Glutamatergic neuron (in vitro differentiated cells): Measurements from ENCODE around the gene DEXI. TPM values are rescaled to one million over a fixed set of nuclear protein-coding genes. Genes with fewer than 3 reads are reported as not detected.
A peak's percentile ranks its signal among the peaks of the same experiment; 100 is the strongest.

Experiments used
- DNase-seq: peaks from one replicate; pipeline ENCODE4 v3.0.0; 2022
- H3K27ac Mint-ChIP-seq: one replicate; pipeline ENCODE4 v1.8.0; 2020; ENCODE audit warnings: mild to moderate bottlenecking, mixed read lengths, inconsistent platforms; ENCODE audit not compliant: unreplicated experiment
- H3K27me3 Mint-ChIP-seq: one replicate; pipeline ENCODE4 v1.8.0; 2020; ENCODE audit warnings: mild to moderate bottlenecking, moderate library complexity, mixed read lengths, inconsistent platforms; ENCODE audit not compliant: unreplicated experiment
- H3K36me3 Mint-ChIP-seq: one replicate; pipeline ENCODE4 v1.8.0; 2020; ENCODE audit warnings: mild to moderate bottlenecking, mixed read lengths, inconsistent platforms; ENCODE audit not compliant: unreplicated experiment
- H3K4me1 Mint-ChIP-seq: one replicate; pipeline ENCODE4 v1.8.0; 2020; ENCODE audit warnings: mild to moderate bottlenecking, low read depth, mixed read lengths, inconsistent platforms; ENCODE audit not compliant: unreplicated experiment
- H3K4me3 Mint-ChIP-seq: one replicate; pipeline ENCODE4 v1.8.0; 2020; ENCODE audit warnings: mild to moderate bottlenecking, mixed read lengths, inconsistent platforms; ENCODE audit not compliant: unreplicated experiment
- H3K9me3 Mint-ChIP-seq: one replicate; pipeline ENCODE4 v1.8.0; 2020; ENCODE audit warnings: mild to moderate bottlenecking, moderate library complexity, mixed read lengths, inconsistent platforms; ENCODE audit not compliant: unreplicated experiment
- total RNA-seq: library from RNA; stranded (reverse); fragmentation: NEBNext Ultra II Directional; extraction: Animal tissue kit (Norgen Biotek cat#: 25700); gene quantifications from one replicate; pipeline ENCODE4 v1.2.1, GENCODE V29; 2021; ENCODE audit not compliant: unreplicated experiment
- TF ChIP-seq, protein P1 (sequence below): fragments of 200-600 bp; sonication (generic); IDR thresholded peaks from one replicate; pipeline ENCODE4 v1.5.0; 2021; ENCODE audit not compliant: partially characterized antibody, unreplicated experiment

Gene DEXI
- total RNA-seq, 1 donor from 2014 or later = 37.3 TPM

- no peak for DNase-seq
- Mint-ChIP-seq H3K4me3 (peak overlapping the region; percentile 72), H3K9me3 (peaks cover 2% of the 10 kb centered on the region), H3K36me3 (no peaks in the 10 kb centered on the region), H3K27ac (peak overlapping the region; percentile 36), H3K27me3 (peaks cover 2% of the 10 kb centered on the region), H3K4me1 (peaks cover 19% of the 10 kb centered on the region)
- TF ChIP-seq, protein P1, sequence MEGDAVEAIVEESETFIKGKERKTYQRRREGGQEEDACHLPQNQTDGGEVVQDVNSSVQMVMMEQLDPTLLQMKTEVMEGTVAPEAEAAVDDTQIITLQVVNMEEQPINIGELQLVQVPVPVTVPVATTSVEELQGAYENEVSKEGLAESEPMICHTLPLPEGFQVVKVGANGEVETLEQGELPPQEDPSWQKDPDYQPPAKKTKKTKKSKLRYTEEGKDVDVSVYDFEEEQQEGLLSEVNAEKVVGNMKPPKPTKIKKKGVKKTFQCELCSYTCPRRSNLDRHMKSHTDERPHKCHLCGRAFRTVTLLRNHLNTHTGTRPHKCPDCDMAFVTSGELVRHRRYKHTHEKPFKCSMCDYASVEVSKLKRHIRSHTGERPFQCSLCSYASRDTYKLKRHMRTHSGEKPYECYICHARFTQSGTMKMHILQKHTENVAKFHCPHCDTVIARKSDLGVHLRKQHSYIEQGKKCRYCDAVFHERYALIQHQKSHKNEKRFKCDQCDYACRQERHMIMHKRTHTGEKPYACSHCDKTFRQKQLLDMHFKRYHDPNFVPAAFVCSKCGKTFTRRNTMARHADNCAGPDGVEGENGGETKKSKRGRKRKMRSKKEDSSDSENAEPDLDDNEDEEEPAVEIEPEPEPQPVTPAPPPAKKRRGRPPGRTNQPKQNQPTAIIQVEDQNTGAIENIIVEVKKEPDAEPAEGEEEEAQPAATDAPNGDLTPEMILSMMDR = no peak
Measured at GRCh38 chr16:10957771-10958482, 15.7 kb upstream of the DEXI start.

DNA sequence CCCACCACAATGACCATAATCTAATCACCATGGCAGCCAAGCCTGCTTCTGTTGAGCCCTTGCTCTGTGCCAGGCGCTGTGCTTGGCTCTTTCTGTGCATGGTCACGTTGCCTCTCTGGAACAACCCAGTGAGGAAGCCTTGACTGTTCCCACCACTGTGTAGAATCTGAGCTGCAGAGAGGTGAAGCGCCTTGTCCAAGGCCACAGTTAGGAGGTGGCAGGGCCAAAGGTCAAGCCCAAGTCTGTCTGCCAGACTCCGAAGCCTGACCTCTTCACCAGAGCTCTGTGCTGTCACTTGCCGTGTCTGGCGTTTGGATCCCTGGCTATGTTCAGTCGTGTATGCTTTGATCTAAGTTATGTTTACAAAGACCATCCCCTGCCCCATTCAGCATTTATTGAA, 12.6 kb upstream of the DEXI start:
- peaks cover 31% of the 10 kb centered on the region for H3K4me1 Mint-ChIP-seq
- H3K27ac Mint-ChIP-seq = no peak overlapping the region
- TF ChIP-seq, protein P1 = no peak
- no peak for DNase-seq
- H3K27me3 Mint-ChIP-seq = peaks cover 2% of the 10 kb centered on the region
- no peak overlapping the region for H3K4me3 Mint-ChIP-seq
- H3K9me3 Mint-ChIP-seq = no peaks in the 10 kb centered on the region
- no peaks in the 10 kb centered on the region for H3K36me3 Mint-ChIP-seq

GRCh38 chr16:10951026-10951425, 8.8 kb upstream of the DEXI start:
- H3K36me3 Mint-ChIP-seq = no peaks in the 10 kb centered on the region
- peaks cover 36% of the 10 kb centered on the region for H3K4me1 Mint-ChIP-seq
- TF ChIP-seq, protein P1 = no peak
- H3K4me3 Mint-ChIP-seq = peak overlapping the region; percentile 18
- H3K9me3 Mint-ChIP-seq = no peaks in the 10 kb centered on the region
- DNase-seq = no peak
- peak overlapping the region; percentile 78 for H3K27ac Mint-ChIP-seq
- H3K27me3 Mint-ChIP-seq = peaks cover 2% of the 10 kb centered on the region

DNA sequence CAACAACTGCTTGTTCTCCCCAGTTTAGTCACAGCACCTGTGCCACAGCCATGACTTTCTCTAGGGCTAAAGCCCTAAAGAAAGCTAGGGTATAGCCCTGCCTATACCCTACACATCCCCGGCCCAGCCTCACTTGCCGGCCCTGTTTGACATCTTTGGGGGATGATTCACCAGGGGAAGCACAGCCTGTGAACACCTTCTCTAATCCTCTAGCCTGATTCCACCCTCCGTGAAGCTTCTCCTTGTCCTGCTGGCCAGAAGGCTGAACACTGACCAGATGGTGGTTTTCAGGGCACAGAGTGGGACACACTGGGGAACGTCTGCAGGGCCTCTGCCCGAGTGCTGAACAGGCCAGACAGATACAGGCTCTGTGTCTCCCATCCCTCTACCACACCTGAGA, 8.1 kb upstream of the DEXI start:
- H3K27ac Mint-ChIP-seq = peak overlapping the region; percentile 78
- H3K4me1 Mint-ChIP-seq = peaks cover 38% of the 10 kb centered on the region
- H3K4me3 Mint-ChIP-seq = peak overlapping the region; percentile 36
- peaks cover 2% of the 10 kb centered on the region for H3K27me3 Mint-ChIP-seq
- H3K9me3 Mint-ChIP-seq = no peaks in the 10 kb centered on the region
- no peaks in the 10 kb centered on the region for H3K36me3 Mint-ChIP-seq
- peak; percentile 38 for DNase-seq
- TF ChIP-seq, protein P1 = no peak

- peaks cover 38% of the 10 kb centered on the region for H3K4me1 Mint-ChIP-seq
- H3K9me3 Mint-ChIP-seq = peaks cover 3% of the 10 kb centered on the region
- no peaks in the 10 kb centered on the region for H3K36me3 Mint-ChIP-seq
- H3K27ac Mint-ChIP-seq = peak overlapping the region; percentile 28
- DNase-seq = no peak
- TF ChIP-seq, protein P1 = peak; percentile 21
- H3K27me3 Mint-ChIP-seq = no peaks in the 10 kb centered on the region
- H3K4me3 Mint-ChIP-seq = no peak overlapping the region
Measured at GRCh38 chr16:10949424-10949970, 7.2 kb upstream of the DEXI start.
